HG03196 (cell line): Measurements from ENCODE around the gene ARHGEF4.

ENCODE experiments used
- ATAC-seq: cut with Tn5 transposase; IDR thresholded peaks from one replicate; pipeline ENCODE4 v1.9.1; 2021; ENCODE audit not compliant: unreplicated experiment

ARHGEF4 gene

DNA sequence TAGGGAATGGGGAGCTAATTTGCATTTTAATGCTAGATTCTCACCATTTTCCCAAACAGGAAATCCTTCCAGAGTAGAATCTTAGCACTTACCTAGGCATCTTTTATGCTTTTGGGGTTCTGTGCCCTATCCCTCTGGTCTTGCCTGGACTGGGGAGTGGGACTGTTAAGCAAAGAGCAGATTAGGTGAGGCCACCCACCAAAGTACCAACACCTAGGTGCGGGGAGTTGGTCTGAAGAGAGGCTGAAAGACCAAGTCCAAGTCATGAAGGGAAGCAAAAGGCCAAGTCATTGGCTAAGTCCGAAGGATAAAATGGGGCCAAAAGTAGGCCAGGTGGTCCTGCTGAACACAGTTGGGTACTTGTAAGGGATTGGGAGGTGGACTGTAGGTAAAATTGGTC, 169.8 kb downstream of the ARHGEF4 start:
- ATAC-seq = no peak

DNA sequence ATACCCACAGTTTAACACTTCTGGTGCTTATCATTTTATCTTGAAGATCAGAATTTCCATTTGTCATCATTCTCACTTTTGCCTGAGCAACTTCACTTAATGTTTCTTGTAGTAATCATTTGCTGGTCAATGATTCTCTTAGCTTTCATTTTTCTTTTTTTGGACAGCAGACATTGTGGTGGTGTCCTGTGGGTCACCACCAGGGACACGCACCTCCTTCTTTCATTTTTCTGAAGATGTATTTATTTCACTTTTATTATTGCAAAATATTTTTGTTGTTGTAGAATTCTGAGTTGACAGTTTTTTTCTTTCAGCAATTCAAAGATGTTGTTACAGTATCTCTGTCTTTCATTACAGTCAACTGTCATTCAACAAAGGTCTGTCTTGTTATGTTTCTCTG, 172.3 kb downstream of the ARHGEF4 start:
- ATAC-seq = no peak

GRCh38 chr2:131009713-131010475, 173.2 kb downstream of the ARHGEF4 start:
- ATAC-seq = no peak

DNA sequence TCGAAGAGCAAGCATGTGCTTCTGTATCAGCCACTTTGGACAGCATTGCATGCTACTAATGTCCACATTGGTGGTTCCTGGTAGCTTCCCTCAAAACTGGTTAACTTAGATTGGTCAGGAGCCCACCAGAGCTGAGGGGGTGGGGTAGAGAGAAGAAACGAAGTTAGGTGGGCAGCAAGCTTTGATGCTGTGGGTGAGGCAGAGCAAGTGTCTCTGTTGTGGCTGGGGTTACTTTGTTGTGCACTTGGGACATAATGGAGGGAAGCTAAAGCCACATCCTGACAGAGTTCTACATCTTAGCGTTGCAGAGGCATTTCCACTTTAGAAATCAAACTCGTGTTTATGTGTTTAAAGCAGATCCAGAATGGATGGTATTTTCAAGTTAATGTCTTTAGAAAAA, 173.9 kb downstream of the ARHGEF4 start:
- ATAC-seq = no peak

GRCh38 chr2:131011486-131011885, 174.8 kb downstream of the ARHGEF4 start:
- no peak for ATAC-seq

DNA sequence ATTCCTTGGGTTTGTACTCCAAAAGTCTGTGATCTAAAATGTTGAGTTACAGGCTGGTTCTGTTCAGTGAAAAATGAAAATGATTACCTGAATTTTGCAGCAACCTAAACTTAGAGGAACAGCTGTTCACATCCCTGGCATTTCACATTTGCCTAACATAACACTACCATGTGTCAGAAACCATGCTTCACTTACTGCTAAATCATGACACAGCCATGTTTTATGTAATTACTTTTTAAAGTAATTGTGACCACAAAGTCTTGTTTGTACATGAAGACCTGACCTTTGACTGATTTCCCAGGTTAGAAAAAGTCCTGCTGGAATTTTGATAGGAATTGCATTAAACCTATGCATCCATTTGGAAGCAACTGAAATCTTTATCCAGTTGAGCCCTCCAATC, 177.4 kb downstream of the ARHGEF4 start:
- ATAC-seq = no peak

DNA sequence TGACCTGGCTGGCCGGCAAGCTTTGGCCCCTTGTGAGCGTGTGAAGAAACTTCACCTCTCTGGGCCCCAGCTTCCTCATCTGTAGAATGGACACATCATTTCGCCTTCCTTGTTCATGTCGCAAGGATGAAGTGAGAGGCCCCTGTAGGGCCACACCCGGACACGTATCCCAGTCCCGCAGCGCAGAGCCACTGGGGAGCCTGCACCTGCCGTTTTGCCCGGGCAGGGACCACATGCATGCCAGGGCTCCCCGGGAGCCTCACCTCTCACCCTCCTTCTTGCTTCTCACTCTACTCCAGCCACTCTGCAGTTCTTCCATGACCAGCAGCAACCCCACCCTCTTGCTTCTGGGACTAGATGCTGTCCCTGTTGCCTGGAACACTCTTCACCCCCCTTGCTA, 179.1 kb downstream of the ARHGEF4 start:
- no peak for ATAC-seq

GRCh38 chr2:131016826-131017741, 180.4 kb downstream of the ARHGEF4 start:
- no peak for ATAC-seq

DNA sequence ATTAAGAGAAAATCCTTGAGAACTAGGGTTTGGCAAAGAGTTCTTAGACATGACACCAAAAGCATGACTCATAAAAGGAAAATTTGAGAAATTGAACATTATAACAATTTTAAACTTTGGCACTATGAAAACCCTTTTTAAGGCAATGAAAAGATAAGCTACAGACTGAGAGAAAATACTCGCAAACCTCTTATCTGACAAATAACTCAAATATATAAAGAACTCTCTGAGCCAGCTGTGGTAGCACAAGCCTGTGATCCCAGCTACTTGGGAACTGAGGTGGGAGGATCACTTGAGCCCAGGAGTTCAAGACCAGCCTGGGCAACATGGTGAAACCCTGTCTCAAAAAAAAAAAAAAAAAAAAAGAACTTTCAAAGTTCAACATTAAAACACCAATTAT, 186.0 kb downstream of the ARHGEF4 start:
- ATAC-seq = no peak

DNA sequence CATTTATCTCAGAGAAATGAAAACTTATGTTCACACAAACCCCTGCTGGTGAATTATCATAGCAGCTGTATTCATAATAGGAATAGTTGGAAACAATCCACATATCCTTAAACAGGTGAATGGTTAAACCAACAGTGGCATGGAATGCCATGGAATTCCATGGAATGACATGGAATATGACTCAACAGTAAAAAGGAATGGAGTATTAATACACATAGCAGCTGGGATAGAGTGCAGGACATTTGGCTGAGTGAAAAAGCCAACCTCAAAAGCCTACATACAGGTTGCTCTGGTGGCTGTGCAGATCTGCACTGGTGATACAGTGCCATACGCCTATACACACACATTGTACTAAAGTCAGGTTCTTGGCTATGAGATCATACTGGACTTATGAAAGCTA, 187.0 kb downstream of the ARHGEF4 start:
- no peak for ATAC-seq

GRCh38 chr2:131026919-131027318, 190.2 kb downstream of the ARHGEF4 start:
- ATAC-seq = no peak

GRCh38 chr2:131027566-131028528, 191.1 kb downstream of the ARHGEF4 start:
- no peak for ATAC-seq

- no peak for ATAC-seq
Observed at GRCh38 chr2:131029812-131030211, 193.1 kb downstream of the ARHGEF4 start.

GRCh38 chr2:131030478-131030971, 193.8 kb downstream of the ARHGEF4 start:
- no peak for ATAC-seq

GRCh38 chr2:131031431-131031841, 194.7 kb downstream of the ARHGEF4 start:
- no peak for ATAC-seq

GRCh38 chr2:131031875-131032274, 195.2 kb downstream of the ARHGEF4 start:
- ATAC-seq = no peak

GRCh38 chr2:131032393-131032836, 195.7 kb downstream of the ARHGEF4 start:
- ATAC-seq = no peak

DNA sequence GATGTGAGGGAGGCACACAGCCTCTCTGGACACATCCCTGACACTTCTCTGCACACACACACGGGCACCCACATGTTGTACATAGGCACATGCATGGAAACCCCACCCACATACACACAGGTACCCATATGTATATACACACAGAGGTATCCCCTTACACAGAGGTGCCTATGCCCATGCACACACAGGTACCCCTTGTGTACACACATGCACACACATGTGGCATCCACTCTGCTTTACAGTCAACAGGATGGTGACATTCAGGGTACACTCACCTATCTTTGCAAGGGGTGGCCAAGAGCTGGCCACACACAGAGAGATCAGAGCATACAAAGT, 197.0 kb downstream of the ARHGEF4 start:
- no peak for ATAC-seq

DNA sequence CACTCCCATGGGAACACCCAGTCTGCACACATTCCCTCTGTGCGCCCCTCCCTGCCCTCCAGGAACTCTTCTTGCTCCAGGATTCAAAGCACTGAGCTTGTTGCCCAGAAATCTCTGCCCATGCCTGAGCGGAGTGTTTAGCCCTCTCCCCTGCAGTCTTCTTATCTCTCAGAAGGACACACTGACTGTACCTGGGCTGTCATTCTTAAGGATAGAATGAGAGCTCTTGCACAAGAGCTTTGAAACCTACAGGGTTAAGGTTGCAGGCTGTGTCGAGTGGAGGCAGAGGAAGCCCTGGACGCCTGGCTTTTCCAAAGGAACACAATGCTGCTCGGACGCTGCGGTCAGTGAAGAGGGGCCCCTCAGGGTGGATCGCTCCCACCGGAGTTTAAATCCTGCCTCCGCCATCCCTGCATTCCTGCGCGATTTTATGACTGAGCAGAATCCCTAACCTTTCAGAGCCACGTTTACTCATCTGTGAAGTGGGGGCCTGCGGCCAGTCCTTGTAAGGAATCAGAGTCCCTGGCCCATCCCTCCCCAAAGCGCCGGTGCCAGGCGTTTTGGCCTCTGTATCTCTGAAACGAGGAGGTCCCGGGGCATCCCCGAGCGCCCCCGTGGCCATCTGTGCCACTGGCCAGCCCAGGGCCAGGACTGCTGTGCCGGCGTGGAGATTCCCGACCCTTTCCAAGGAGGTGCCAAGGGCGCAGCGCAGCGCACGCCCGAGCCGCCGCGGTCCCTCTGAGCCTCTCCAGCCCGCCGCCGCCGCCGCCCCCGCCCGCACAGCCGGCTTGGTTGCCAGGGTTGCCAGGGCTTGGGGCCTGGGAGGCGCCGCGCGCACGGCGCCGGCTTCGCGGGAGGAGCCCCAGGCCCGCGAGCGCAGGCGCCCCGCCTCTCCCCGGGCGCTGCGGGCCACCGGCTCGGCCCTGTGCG, 197.7 kb downstream of the ARHGEF4 start:
- no peak for ATAC-seq
